Stimulated activated CD8-positive, alpha-beta memory T cell treated with anti-CD3 and anti-CD28 coated beads, Interleukin-7, amount 100 ng/mL, for 1 hour (primary cell): Measurements from ENCODE around the gene CDK5R2.

Experiments
- DNase-seq, 2 donors: peaks; one replicate each; pipeline ENCODE4 v3.0.0-alpha.2; 2020; ENCODE audit warnings: low read depth in 2 of 2

CDK5R2 gene

GRCh38 chr2:219002395-219003266 is 43.2 kb downstream of the CDK5R2 start:
- no peak for DNase-seq

DNA sequence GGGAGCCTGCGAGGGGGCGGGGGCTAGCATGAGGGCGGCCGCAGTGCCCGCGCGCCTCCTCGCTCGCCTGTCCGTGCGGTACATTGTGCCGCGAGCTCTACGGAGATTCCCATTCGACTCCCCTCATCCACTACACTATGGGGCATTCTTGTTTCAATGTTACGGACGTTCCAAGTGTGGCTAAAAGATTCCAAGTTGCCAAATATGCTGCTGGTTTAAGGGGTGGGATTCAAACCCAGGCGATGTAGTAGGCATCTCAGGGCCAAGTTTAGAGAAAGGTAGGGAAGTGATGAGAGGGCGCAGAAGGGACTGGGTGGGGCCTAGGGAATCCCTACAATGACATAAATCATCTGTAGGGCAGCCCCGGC is 43.8 kb downstream of the CDK5R2 start:
- DNase-seq, result no peak

DNA sequence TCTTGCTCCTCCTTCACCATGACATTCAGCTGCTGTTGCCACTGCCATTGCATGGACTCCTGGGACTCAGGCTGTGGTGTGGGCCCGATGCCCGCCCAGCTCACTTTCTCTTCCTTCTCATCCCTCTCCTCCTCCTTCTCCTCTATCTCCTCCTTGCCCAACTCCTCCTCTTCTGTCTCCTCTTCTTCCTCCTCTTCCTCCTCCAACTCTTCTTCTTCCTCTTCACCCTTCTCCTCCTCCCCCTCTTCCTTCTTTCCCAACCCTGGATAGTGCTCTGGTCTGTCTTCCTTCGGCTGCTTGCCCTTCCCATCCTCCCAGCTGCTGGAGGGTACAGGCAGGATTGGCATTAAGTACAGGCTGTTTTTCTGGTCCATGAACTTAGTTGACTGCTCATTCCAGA is 44.5 kb downstream of the CDK5R2 start:
- no peak for DNase-seq

GRCh38 chr2:219009294-219009693 is 49.8 kb downstream of the CDK5R2 start:
- no peak for DNase-seq

- DNase-seq, result no peak
Observed at GRCh38 chr2:219010162-219010756, 50.8 kb downstream of the CDK5R2 start.

GRCh38 chr2:219010873-219011272 is 51.4 kb downstream of the CDK5R2 start:
- DNase-seq, result no peak
